ENCODE measurements around the gene DCST2.

Gene DCST2

GRCh38 chr1:154975409-154976059 is 58.0 kb downstream of the DCST2 start:
- peak in 1 of 2 donors; percentile 18 for DNase-seq (ENCODE audit: low read depth in 2 of 2)

- peak; percentile 86 to 91 for DNase-seq (ENCODE audit: low read depth in 2 of 2)
Measured at GRCh38 chr1:154974808-154975408, 58.7 kb downstream of the DCST2 start.

- DNase-seq (ENCODE audit: low read depth in 2 of 2), result peak; percentile 91 to 92
Measured at GRCh38 chr1:154974102-154974807, 59.3 kb downstream of the DCST2 start, which contains the start of gene CKS1B. TSS of gene CKS1B (plus strand) at chr1:154974681. CDS start at chr1:154974746, 65 bp downstream.

- DNase-seq (ENCODE audit: low read depth in 2 of 2), result peak; percentile 74 to 82
Measured at GRCh38 chr1:154973344-154974101, 60.1 kb downstream of the DCST2 start.

GRCh38 chr1:154972517-154973343 is 60.9 kb downstream of the DCST2 start:
- DNase-seq (ENCODE audit: low read depth in 2 of 2), result no peak

GRCh38 chr1:154972213-154972516 is 61.4 kb downstream of the DCST2 start:
- DNase-seq (ENCODE audit: low read depth in 2 of 2), result no peak

GRCh38 chr1:154971341-154971998 is 62.1 kb downstream of the DCST2 start:
- no peak for DNase-seq (ENCODE audit: low read depth in 2 of 2)

- no peak for DNase-seq (ENCODE audit: low read depth in 2 of 2)
Measured at GRCh38 chr1:154970631-154971340, 62.8 kb downstream of the DCST2 start, which contains the start of gene SHC1. TSS of gene SHC1 (minus strand) at chr1:154970747. CDS start at chr1:154970526, 221 bp downstream.

- DNase-seq (ENCODE audit: low read depth in 2 of 2), result no peak
Measured at GRCh38 chr1:154969860-154970452, 63.6 kb downstream of the DCST2 start.

- DNase-seq (ENCODE audit: low read depth in 2 of 2), result no peak
Measured at GRCh38 chr1:154969246-154969645, 64.3 kb downstream of the DCST2 start.

GRCh38 chr1:154968731-154969130 is 64.8 kb downstream of the DCST2 start:
- DNase-seq (ENCODE audit: low read depth in 2 of 2), result no peak

Measured in stimulated activated CD8-positive, alpha-beta memory T cell treated with anti-CD3 and anti-CD28 coated beads, Interleukin-2, amount 100 ng/mL, for 1 hour (primary cell).